Epidermal melanocyte (primary cell): ENCODE results near the gene CPLX1.
"Not testable (repeated sequence)": the region's sequence is repeated elsewhere in the genome, so short reads cannot be mapped to it uniquely, and the experiment has no call there.

ENCODE experiments used
- DNase-seq: peaks from one replicate; pipeline ENCODE4 v3.0.0; 2011; ENCODE audit warnings: low spot score; ENCODE audit not compliant: insufficient read length

Gene CPLX1

DNA sequence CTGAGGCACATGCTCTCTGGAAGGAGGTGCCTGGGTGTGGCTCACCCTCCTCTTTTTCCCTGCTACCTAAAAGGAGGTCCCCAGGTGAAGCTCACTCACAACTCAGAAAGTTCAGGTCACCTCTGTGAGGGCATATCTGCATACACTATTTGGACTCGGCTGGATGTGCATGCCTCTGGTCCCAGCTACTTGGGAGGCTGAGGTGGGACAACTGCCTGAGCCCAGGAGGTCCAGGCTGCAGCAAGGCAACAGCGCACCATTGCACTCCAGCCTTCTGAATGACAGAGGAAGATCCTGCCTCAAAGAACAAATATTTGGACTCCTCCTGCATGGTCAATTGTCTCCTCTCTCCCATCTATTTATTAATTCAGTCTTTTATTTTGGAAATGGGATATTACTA is 46.4 kb downstream of the CPLX1 start:
- no peak for DNase-seq

GRCh38 chr4:777520-778262 is 48.2 kb downstream of the CPLX1 start:
- no peak for DNase-seq

- DNase-seq = no peak
These were observed 49.0 kb downstream of the CPLX1 start for GRCh38 chr4:776743-777441.

DNA sequence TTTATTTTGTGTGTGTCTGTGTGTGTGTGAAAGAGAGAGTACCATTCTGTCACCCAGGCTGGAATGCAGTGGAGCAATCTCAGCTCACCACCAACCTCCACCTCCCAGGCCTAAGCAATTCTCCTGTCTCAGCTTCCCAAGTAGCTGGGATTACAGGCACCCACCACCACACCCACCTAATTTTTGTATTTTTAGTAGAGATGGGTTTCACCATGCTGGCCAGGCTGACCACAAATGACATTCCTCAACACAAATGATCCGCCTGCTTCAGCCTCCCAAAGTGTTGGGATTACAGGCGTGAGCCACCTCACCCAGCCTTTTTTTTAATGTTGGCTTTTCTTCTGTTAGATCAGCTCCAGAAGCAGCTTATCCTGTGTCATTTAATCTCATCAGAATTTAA is 50.4 kb downstream of the CPLX1 start:
- DNase-seq = not testable (repeated sequence)

DNA sequence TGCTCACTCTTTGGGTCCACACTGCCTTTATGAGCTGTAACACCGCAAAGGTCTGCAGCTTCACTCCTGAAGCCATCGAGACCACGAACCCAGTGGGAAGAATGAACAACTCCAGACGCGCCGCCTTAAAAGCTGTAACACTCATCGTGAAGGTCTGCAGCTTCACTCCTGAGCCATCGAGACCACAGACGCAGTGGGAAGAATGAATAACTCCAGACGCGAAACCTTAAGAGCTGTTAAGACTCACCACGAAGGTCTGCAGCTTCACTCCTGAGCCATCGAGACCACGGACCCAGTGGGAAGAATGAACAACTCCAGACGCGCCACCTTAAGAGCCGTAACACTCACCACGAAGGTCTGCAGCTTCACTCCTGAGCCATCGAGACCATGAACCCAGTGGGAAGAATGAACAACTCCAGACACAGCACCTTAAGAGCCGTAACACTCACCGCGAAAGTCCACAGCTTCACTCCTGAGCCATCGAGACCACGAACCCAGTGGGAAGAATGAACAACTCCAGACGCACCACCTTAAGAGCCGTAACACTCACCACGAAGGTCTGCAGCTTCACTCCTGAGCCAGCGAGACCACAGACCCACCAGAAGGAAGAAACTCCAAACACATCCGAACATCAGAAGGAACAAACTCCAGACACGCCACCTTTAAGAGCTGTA is 51.4 kb downstream of the CPLX1 start:
- DNase-seq = not testable (repeated sequence)

DNA sequence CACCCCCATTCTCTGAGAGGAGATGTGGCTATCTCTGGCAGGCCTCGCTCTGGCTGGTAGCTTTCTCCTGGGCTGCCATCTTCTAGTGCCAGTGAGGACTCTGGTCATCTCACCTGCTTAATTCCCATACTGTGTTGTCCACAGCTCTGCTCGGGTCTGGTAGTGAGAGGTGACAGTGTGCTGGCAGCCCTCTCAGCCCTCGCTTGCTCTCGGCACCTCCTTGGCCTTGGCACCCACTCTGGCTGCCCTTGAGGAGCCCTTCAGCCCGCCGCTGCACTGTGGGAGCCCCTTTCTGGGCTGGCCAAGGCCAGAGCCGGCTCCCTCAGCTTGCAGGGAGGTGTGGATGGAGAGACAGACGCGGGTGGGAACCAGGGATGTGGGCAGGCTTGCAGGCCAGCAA is 52.7 kb downstream of the CPLX1 start:
- DNase-seq = no peak

- no peak for DNase-seq
These were observed 53.2 kb downstream of the CPLX1 start for GRCh38 chr4:772776-773175.

- no peak for DNase-seq
These were observed 53.8 kb downstream of the CPLX1 start for GRCh38 chr4:772118-772517.

DNA sequence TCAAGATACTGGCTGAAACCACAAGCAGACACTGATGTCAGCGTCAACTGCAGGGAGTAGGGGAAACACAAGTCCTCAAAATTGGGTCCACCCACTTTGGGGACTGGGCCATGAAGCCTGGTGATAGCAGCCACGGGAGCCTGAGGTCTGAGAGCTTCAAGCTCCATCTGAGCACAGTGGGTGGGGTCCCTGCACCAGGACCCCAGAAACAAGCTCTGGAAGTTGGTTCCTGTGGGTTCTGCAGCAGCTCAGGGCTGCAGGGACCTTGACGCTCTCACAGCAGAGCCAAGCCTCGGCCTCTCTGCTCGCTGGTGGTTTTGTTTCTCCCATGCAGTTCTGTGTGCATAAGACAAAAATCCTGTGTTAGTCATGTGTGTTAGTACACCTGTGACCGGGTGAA is 54.5 kb downstream of the CPLX1 start:
- DNase-seq = no peak

DNA sequence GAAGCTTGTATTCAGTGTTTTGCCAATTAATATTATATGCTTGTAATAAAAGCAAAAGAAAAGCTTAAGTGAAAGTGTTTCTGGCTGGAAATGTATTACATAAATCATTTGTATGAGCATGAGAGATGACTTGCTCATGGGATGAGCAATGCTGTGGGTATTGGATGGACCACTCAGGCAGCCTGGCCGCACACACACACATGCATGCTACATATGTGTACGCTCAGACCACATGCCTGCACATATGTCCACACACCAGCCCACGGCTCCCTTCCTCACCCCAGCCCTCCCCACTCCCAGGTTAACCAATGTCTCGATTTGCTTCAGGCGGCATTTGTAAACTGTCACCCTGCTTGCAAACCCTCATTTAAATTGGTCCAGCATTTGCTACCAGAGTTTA is 55.9 kb downstream of the CPLX1 start:
- no peak for DNase-seq

DNA sequence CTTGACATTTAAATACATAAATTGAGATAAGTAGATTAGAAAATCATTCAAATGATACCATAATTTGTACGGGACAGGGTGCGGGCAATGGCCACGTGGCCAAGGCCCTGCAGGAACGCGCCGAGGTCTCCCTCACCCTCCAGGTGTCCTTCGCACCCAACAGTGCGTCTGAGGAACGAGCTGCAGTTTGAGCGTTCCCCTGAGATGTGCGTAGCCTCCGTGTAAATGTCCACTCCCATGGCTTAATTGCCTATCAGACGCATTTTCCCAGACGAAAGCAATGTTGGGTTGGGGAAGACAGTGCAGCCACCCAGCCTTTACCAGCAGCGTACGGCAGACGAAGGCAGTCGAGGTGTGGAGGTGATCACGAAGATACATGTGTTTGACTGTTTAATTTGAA is 56.4 kb downstream of the CPLX1 start:
- DNase-seq = no peak

- no peak for DNase-seq
These were observed 56.9 kb downstream of the CPLX1 start for GRCh38 chr4:768995-769394.

DNA sequence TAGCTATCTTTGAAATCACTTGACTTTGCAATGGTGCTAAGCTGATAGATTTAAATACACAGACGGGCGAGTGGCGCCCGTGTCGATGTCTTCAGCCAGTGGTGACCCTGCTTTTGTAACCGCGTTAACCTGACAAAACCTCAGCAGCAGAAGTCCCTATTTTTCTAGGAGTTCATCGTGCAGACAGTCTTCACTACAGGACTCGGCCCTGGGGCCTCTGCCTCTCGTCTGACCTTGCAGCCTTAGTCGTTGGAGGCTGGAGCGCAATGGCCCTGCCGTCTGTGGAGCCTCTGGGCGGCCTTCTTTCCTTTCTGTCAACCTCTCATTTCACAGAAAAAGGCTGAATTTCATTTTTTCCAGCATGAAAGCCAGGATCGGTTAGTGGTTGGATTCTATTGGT is 57.9 kb downstream of the CPLX1 start:
- no peak for DNase-seq

DNA sequence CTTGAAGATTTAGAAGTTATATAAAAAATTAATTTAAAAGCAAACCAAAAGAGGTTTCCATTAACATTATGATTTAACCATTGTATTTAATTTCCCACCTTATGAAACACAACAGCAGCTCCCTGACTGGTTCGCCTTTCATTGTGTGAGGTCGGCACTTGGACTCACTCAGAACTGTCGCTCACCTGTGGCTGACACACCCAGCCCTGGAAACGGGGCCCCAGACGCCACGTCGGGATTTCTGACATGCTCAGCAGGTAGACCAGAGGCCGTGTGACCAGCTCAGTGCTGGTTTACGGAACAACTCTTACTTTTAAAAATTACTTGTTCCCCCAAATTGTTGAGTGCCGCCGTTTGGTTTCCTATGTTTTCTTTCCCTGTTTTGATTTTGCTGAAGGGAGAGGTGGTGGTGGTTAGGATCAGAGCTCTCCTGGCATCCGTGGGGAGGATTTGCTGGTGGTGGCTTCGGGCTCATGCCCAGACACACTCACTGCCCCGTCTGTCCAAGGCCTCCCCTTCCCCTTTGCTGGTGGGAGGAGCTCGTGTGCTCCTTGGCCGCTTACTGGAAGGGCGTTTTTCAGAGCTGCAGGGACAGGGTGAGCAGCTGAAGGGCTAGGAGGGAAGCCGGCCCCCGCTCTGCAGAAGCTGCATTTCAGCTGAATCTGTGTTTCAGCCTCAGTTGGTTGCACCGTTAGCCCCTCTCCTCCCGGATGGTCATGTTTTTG is 59.2 kb downstream of the CPLX1 start:
- no peak for DNase-seq

GRCh38 chr4:766152-766515 is 59.8 kb downstream of the CPLX1 start:
- no peak for DNase-seq

DNA sequence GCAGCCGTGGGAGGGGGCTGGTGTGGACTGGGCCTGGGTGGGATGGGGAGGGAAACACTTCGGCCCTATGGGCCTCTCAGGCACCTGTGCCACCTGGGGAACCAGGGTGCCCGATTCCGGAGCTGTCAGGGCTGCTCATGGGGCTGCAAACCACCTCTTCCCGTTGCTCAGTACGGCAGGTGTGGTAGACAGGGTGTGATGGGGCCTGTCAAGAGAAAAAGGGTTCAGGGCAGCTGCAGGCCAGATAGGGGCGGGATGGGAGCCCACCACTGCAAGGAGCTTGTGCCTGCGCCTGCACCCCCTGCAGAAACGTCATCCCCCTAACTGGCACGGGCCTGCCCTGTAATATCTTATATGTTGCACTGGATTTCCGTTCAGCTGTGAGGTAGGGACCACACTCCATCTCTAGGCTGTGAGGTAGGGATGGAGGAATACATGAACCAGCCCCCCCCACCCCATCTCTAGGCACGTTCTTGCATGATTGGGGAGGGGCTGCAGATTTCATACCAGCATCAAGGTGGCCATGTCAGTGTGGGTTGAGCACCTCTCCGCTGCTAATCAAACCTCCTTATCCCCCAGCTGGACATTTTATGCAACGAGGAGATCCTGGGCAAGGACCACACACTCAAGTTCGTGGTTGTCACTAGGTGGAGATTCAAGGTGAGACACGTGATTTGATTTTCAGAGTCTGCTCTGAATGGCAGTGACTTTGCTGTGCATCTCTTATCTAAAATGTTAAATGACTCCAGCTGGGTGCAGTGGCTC is 61.3 kb downstream of the CPLX1 start:
- no peak for DNase-seq

DNA sequence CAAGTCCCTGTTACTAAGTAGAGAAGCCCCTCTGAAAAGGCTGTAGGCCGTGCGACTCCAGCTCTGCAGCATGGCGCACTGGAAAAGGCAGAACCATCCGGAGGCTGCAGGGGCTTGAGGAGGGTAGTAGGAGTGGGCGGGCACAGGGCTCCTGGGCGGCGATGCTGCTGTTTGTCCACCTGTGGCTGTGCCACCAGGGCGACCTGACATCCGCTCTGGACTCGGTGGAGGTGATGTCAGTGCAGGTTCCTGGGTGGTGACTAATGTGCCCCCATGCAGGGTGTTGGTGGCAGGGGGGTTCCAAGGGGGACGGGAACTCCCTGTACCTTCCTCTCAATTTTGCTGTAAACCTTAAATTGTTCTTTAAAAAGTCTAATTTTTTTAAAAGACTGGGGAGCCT is 62.0 kb downstream of the CPLX1 start:
- DNase-seq = no peak

- no peak for DNase-seq
These were observed 62.6 kb downstream of the CPLX1 start for GRCh38 chr4:763191-763810.

DNA sequence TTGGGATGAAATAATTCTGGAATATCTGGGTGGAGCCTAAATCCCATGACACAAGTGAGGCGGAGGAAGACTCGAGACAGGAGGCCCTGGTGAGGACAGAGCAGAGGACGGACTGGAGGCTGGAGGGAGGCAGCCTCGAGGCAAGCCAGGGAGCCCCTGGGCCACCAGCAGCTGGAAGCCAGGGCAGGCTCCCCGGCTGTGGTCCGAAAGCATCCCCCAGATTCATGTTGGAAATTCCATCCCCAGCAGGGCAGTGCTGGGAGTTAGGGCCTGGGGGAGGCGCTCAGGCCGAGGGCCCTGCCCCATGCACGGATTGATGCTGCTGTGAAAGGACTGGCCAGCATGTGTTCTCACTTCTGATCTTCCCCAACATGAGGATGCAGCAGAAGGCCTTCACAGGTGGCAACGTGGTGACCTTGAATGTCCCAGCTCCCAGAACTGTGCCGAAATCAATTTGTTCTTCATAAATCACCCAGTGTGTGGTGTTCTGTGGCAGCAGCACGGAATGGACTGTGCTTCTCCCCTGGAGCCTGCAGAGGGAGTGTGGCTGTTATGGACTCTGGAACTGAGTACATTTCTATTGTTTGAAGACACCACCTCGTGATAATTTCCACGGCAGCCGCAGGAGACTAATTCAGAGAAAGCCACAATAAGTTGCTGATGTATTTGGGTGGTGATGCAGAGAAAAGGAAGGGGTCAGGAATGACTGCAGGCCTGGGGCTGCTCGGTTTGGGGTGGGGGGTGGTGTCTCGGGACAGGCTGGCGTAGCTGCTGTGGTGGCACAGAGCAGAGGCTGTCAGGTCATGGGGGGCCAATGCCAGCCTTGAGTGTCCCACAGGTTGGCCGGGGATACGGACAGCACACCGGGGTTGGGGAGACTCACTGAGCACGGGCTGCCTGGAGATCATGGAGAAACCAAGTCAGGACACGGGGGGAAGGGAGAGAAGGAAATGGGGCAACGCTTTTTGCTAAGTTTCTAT is 63.4 kb downstream of the CPLX1 start:
- DNase-seq = no peak

GRCh38 chr4:761739-762138 is 64.2 kb downstream of the CPLX1 start:
- DNase-seq = no peak
